Skin epidermis (tissue), 12 donors: ENCODE results near the gene RAB1B.
A peak's percentile ranks its signal among the peaks of the same experiment; 100 is the strongest.
"Not testable (repeated sequence)": the region's sequence is repeated elsewhere in the genome, so short reads cannot be mapped to it uniquely, and the experiment has no call there.

Experiments
- H3K27ac ChIP-seq, 21 experiments: fragments of 200-600 bp; sonication (generic) in 11 of 21; one replicate each; pipeline ENCODE4 v1.5.0; 2020; ENCODE audit warnings: mild to moderate bottlenecking in 3 of 21, inconsistent platforms in 2 of 21, moderate library complexity in 2 of 21
- H3K4me3 ChIP-seq, 7 experiments: fragments of 200-600 bp; sonication (generic) in 2 of 7; one replicate each; pipeline ENCODE4 v1.5.0; 2020; ENCODE audit warnings: inconsistent platforms in 2 of 7, mild to moderate bottlenecking in 2 of 7, moderate library complexity in 1 of 7

The RAB1B gene

GRCh38 chr11:66238786-66239413 lies 29.5 kb upstream of the RAB1B start:
- H3K4me3 ChIP-seq, result no peak overlapping the region
- H3K27ac ChIP-seq, result no peak overlapping the region

DNA sequence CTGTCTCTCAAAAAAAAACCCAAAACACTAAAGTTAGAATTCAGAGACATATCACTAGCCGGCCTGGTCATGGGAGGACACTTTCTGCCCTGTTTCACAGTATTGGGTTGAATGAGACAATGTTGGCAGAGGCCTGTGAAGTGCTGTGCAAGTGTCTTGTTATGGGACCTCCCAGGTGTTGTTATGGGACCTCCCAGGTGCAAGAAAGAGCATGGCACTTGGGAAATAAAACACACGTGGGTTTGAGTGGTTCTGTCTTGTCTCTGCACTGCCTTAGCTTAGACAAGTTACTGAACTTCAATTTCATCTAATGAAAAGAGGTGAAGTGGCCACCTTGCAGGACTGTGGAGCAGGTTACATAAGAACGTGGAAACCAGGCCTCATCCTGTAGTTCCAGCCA lies 28.9 kb upstream of the RAB1B start:
- Histone ChIP-seq H3K27ac (no peak overlapping the region), H3K4me3 (no peak overlapping the region)

DNA sequence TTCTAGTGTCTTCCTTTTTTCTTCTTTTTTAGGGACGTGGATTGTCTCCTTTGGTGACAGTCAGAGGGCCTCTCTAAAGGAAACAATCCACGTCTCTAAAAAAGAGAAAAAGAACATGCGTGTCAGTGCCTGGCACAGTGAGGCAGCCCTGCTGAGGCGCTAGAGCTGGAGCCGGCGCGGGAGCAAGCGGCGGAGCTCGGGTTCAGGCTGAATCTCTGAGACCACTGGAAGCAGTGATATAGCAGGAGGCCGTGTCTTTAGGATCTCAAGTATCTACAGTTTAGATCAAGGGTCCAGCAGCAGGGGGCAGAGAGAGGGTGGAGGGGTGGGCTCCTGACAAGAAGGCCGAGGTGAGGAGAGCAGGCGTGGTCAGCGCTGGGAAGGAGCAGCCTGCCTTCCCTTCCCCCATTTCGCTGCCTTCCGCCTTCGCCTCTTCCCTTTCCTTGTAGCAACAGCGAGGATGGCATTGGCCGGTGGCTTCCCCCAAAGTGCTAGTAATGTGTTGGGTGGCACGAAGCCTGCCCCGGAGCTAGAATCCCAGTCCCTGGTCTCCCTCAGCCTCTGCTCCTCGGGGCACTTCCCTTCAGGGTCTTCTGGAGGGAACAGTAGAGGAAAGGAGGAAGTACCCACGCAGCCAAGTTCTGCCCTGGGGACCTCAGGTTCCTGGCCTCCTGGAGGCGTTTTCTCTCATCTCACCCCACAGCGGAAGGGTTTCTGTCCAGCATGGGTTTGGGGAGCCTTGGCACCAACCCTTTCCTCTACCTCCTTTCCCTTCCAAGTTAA lies 28.2 kb upstream of the RAB1B start:
- Histone ChIP-seq H3K27ac (no peak overlapping the region), H3K4me3 (no peak overlapping the region)

GRCh38 chr11:66240781-66241136 lies 27.7 kb upstream of the RAB1B start:
- Histone ChIP-seq H3K4me3 (no peak overlapping the region), H3K27ac (no peak overlapping the region)

GRCh38 chr11:66242095-66242765 lies 26.2 kb upstream of the RAB1B start:
- no peak overlapping the region for H3K27ac ChIP-seq
- H3K4me3 ChIP-seq, result no peak overlapping the region

- Histone ChIP-seq H3K4me3 (no peak overlapping the region), H3K27ac (no peak overlapping the region)
Measured at GRCh38 chr11:66243782-66244535, 24.5 kb upstream of the RAB1B start.

DNA sequence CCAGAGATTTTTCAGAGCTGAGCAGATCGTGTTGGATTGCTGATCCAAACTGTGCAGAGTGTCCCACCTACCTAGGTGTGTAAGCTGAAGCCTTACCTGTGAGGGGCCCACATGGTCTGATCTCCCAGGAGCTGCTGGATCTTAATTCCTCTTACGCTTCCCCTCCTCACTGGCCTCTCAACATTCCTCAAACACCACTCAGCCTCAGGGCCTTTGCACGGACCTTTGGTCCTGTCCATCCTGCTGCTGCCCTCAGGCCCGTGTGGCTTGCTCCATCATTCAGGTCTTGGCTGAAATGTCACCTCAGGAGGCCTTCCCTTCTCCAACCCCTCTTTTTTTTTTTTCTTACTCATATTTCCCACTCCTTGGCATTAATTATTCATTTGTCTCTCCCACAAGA lies 21.1 kb upstream of the RAB1B start:
- Histone ChIP-seq H3K4me3 (no peak overlapping the region), H3K27ac (no peak overlapping the region)

GRCh38 chr11:66247801-66248200 lies 20.6 kb upstream of the RAB1B start:
- no peak overlapping the region for H3K4me3 ChIP-seq
- H3K27ac ChIP-seq, result no peak overlapping the region

DNA sequence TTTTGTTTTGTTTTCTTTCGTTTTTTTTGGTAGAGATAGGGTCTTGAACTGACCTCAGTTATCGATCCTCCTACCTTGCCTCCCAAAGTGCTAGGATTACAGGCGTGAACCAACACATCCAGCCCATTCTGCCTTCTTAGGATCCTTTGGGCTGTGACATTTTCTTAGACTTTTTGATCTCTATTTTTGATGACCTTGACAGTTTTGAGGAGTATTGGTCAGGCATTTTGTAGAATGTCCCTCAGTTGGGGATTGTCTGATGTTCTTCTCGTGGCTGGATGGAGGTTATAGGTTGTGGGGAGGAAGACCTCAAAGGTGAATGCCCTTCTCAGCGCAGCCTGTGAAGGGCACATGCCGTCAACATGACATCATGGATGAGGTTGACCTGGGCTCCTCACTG lies 19.5 kb upstream of the RAB1B start:
- Histone ChIP-seq H3K27ac (no peak overlapping the region), H3K4me3 (no peak overlapping the region)

DNA sequence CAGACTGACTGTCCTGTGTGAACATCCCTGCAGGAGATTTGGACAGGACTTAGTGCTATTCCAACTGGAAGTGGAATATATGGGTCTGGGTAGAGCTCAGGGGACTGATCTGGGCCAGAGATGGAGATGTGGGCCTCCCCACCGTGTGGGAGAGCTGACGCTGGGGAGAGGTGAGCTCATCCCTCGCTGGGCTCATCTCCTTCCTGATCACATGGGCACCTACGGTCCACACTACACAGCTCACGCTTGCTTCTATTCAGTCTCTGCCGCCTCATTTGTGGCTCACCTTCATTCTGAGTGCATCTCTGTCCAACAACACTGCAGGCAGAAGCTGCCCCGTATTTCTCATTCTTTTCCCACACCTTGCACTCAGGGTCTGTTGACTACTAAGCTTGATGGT lies 16.6 kb upstream of the RAB1B start:
- Histone ChIP-seq H3K27ac (no peak overlapping the region), H3K4me3 (no peak overlapping the region)

- not testable (repeated sequence) for H3K4me3 ChIP-seq, H3K27ac ChIP-seq
Measured at GRCh38 chr11:66253081-66253480, 15.4 kb upstream of the RAB1B start.

GRCh38 chr11:66258473-66258893 lies 10.0 kb upstream of the RAB1B start:
- Histone ChIP-seq H3K27ac (peak overlapping the region in 19 of 21 experiments; percentile 67 to 91 (median 84)), H3K4me3 (peak overlapping the region; percentile 69 to 99 (median 92))

DNA sequence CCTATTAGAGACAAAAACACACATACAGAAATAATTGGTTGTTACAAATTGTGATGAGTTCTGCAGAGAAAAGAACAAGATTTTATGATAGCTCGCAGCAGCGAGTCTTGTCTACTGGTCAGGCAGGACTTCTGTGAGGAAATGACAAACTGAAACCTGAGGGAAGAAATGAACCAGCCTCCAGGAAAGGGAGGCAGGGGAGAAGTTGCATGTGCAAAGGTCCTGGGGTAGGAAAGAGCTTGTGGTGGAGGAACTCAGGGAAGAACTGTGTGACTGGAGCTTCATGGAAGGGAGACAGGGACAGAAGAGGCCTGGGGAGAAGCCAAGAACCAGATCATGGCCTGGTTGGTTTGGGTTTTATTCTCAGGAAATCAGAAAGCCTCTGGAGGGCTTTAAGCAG lies 9.2 kb upstream of the RAB1B start:
- Histone ChIP-seq H3K27ac (no peak overlapping the region), H3K4me3 (no peak overlapping the region)

DNA sequence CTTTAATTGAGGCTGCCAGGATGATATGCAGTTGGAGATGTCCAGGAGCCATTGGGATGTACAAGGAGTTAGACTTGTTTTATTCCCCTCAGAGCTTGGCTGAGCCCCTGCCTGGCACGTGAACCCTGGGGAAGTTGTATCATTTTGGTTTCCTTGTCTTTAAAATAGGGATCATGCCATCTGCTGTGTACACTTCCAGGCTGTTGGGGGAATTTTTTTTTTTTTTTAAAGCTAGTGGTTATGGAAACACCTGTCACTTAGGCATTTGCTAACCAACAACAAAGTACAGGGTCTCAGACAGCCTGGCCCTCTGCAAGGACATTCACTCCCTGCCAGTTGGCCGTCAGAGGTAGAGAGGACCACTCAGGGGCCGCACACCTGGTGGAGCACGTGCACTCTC lies 8.5 kb upstream of the RAB1B start:
- Histone ChIP-seq H3K4me3 (no peak overlapping the region), H3K27ac (no peak overlapping the region)

- Histone ChIP-seq H3K27ac (no peak overlapping the region), H3K4me3 (no peak overlapping the region)
Measured at GRCh38 chr11:66261578-66261977, 6.9 kb upstream of the RAB1B start.

DNA sequence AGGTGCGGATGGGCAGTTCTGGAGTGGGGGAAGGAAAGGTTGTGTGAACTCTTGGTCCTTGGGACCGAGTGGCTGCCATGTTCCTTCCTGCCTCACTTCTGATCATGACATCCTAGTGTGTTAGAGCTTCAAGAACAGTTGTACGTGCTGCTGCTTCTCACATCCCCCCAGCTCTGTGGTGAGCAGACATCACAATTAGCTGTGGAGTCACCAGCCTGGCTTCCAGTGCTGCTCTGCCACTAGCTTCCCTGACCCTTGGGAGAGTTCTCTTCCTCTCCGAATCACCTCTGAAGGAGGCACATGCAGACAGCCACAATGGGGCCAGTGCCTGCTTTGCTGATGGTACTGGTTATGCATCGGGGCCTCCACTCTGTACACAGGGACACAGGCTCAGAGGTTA lies 6.2 kb upstream of the RAB1B start:
- Histone ChIP-seq H3K27ac (no peak overlapping the region), H3K4me3 (no peak overlapping the region)

- Histone ChIP-seq H3K27ac (no peak overlapping the region), H3K4me3 (no peak overlapping the region)
Measured at GRCh38 chr11:66262696-66263095, 5.7 kb upstream of the RAB1B start.

DNA sequence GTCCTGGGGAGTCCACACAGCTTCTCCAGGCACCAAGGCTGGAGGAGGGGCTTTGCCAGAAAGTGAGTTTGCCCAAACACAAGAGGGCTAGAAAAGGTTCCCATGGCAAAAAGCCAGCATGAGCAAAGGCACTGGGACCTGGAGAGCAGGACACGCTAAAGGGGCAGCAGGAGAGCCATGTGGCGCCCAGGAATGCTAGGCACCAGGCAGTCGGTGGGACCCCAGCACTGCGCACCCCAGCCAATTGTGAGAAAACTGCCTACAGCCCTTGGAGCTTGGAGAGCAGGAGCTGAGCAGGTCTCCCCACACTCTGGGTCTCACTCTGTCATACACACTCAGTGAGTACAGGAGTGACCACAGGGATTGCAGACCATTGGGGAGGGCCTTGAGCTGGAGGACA lies 5.2 kb upstream of the RAB1B start:
- no peak overlapping the region for H3K27ac ChIP-seq
- no peak overlapping the region for H3K4me3 ChIP-seq

DNA sequence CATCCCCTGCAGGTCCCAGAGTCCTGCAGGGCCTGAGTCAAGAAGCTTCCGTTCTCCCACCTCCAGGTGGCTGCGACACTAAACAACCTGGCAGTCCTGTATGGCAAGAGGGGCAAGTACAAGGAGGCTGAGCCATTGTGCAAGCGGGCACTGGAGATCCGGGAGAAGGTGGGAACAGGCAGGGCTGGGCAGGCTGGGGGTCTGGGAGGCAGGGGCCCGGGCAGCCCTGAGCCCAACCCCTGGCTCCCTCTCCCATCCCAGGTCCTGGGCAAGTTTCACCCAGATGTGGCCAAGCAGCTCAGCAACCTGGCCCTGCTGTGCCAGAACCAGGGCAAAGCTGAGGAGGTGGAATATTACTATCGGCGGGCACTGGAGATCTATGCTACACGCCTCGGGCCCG lies 4.7 kb upstream of the RAB1B start:
- H3K4me3 ChIP-seq, result no peak overlapping the region
- no peak overlapping the region for H3K27ac ChIP-seq

GRCh38 chr11:66264383-66264782 lies 4.1 kb upstream of the RAB1B start:
- Histone ChIP-seq H3K4me3 (no peak overlapping the region), H3K27ac (no peak overlapping the region)

GRCh38 chr11:66264914-66265313 lies 3.5 kb upstream of the RAB1B start:
- H3K27ac ChIP-seq, result no peak overlapping the region

More at GRCh38 chr11:66264914-66265313, 3.5 kb upstream of the RAB1B start:
- H3K4me3 ChIP-seq, result no peak overlapping the region
